Smooth muscle cell of the brain vasculature (primary cell): ENCODE measurements around the gene EGLN2.
"Not testable (repeated sequence)": the region's sequence is repeated elsewhere in the genome, so short reads cannot be mapped to it uniquely, and the experiment has no call there.

Experiments
- DNase-seq: peaks from one replicate; pipeline ENCODE4 v3.0.0-alpha.2; 2012; ENCODE audit warnings: low read depth, low spot score

The EGLN2 gene

GRCh38 chr19:40776364-40776763, 22.6 kb upstream of the EGLN2 start:
- DNase-seq, result no peak

GRCh38 chr19:40776932-40777644, 21.9 kb upstream of the EGLN2 start:
- DNase-seq, result peak; percentile 83

- DNase-seq, result no peak
Observed at GRCh38 chr19:40777645-40777936, 21.4 kb upstream of the EGLN2 start.

GRCh38 chr19:40777937-40778705, 20.9 kb upstream of the EGLN2 start, which contains the start of gene RAB4B:
RAB4B (plus strand) TSS chr19:40778247; CDS start chr19:40778376, 129 bp downstream.
- peak; percentile 100 for DNase-seq

- no peak for DNase-seq
Observed at GRCh38 chr19:40778706-40779284, 20.2 kb upstream of the EGLN2 start.

GRCh38 chr19:40780582-40780981, 18.4 kb upstream of the EGLN2 start:
- DNase-seq, result no peak

GRCh38 chr19:40781140-40781539, 17.9 kb upstream of the EGLN2 start:
- no peak for DNase-seq

GRCh38 chr19:40783711-40784110, 15.3 kb upstream of the EGLN2 start:
- no peak for DNase-seq

GRCh38 chr19:40784146-40784545, 14.8 kb upstream of the EGLN2 start:
- DNase-seq, result not testable (repeated sequence)

GRCh38 chr19:40785526-40785925, 13.5 kb upstream of the EGLN2 start:
- no peak for DNase-seq

GRCh38 chr19:40786060-40787037, 12.6 kb upstream of the EGLN2 start:
- no peak for DNase-seq

GRCh38 chr19:40791349-40791748, 7.6 kb upstream of the EGLN2 start:
- DNase-seq, result no peak

GRCh38 chr19:40791996-40792395, 7.0 kb upstream of the EGLN2 start:
- no peak for DNase-seq

GRCh38 chr19:40797166-40797962, 1.6 kb upstream of the EGLN2 start:
- DNase-seq, result no peak

- no peak for DNase-seq
Observed at GRCh38 chr19:40797963-40798682, 868 bp upstream of the EGLN2 start.

- DNase-seq, result no peak
Observed at GRCh38 chr19:40799558-40800338, 757 bp downstream of the EGLN2 start.

- no peak for DNase-seq
Observed at GRCh38 chr19:40800339-40800996, 1.5 kb downstream of the EGLN2 start.

GRCh38 chr19:40800997-40801377, 2.0 kb downstream of the EGLN2 start:
- DNase-seq, result no peak
